H9 (cell line): ENCODE measurements around the gene PCSK9. TPM values are rescaled to one million over a fixed set of nuclear protein-coding genes. Genes with fewer than 3 reads are reported as not detected.

Experiments
- DNase-seq: peaks from one replicate; pipeline ENCODE4 v3.0.0-alpha.2; 2017
- H2AFZ ChIP-seq: one replicate; pipeline ENCODE4 v1.6.1; 2013; ENCODE audit warnings: mild to moderate bottlenecking, low read length, control low read depth, moderate library complexity
- H2AK5ac ChIP-seq: 2 replicates; pipeline ENCODE4 v1.6.1; 2013; ENCODE audit warnings: low read length, control low read depth, mixed read lengths; ENCODE audit not compliant: insufficient read length
- H2BK120ac ChIP-seq: one replicate; pipeline ENCODE4 v1.6.1; 2013; ENCODE audit warnings: low read depth, mild to moderate bottlenecking, low read length, control low read depth, inconsistent platforms; ENCODE audit not compliant: poor library complexity, severe bottlenecking
- H2BK12ac ChIP-seq: 2 replicates; pipeline ENCODE4 v1.6.1; 2013; ENCODE audit warnings: low read length, control low read depth, mixed read lengths, low read depth; ENCODE audit not compliant: insufficient read length
- H2BK15ac ChIP-seq: 2 replicates; pipeline ENCODE4 v1.6.1; 2013; ENCODE audit warnings: low read depth, low read length, control low read depth
- H2BK20ac ChIP-seq: one replicate; pipeline ENCODE4 v1.6.1; 2013; ENCODE audit warnings: low read depth, mild to moderate bottlenecking, low read length, control low read depth, inconsistent platforms; ENCODE audit not compliant: poor library complexity, severe bottlenecking
- H2BK5ac ChIP-seq: 2 replicates; pipeline ENCODE4 v1.6.1; 2013; ENCODE audit warnings: low read length, control low read depth, mixed read lengths; ENCODE audit not compliant: insufficient read length
- H3K14ac ChIP-seq: 2 replicates; pipeline ENCODE4 v1.6.1; 2013; ENCODE audit warnings: low read length, control low read depth; ENCODE audit not compliant: insufficient read depth
- H3K18ac ChIP-seq: 2 replicates; pipeline ENCODE4 v1.6.1; 2013; ENCODE audit warnings: low read depth, mild to moderate bottlenecking, mixed read lengths, low read length, control low read depth; ENCODE audit not compliant: insufficient read length
- H3K23ac ChIP-seq: 2 replicates; pipeline ENCODE4 v1.6.1; 2013; ENCODE audit warnings: low read length, control low read depth, mixed read lengths, low read depth; ENCODE audit not compliant: insufficient read length
- H3K23me2 ChIP-seq: 2 replicates; pipeline ENCODE4 v1.6.1; 2013; ENCODE audit warnings: low read depth, mild to moderate bottlenecking, mixed read lengths, low read length, control low read depth; ENCODE audit not compliant: insufficient read length, poor library complexity, severe bottlenecking
- H3K27ac ChIP-seq: 2 replicates; pipeline ENCODE4 v1.5.1; 2013; ENCODE audit warnings: low read length, control low read depth, mixed read lengths, low read depth; ENCODE audit not compliant: insufficient read length
- H3K27me3 ChIP-seq: 2 replicates; pipeline ENCODE4 v1.6.1; 2013; ENCODE audit warnings: low read length, control low read depth, inconsistent platforms; ENCODE audit not compliant: insufficient read depth
- H3K4ac ChIP-seq: 2 replicates; pipeline ENCODE4 v1.6.1; 2013; ENCODE audit warnings: low read depth, mild to moderate bottlenecking, control low read depth, inconsistent platforms, low read length, moderate library complexity
- H3K4me1 ChIP-seq: 2 replicates; pipeline ENCODE4 v1.6.1; 2013; ENCODE audit warnings: low read length, control low read depth, inconsistent platforms; ENCODE audit not compliant: insufficient read depth
- H3K4me2 ChIP-seq: 2 replicates; pipeline ENCODE4 v1.6.1; 2013; ENCODE audit warnings: low read length, control low read depth, mixed read lengths; ENCODE audit not compliant: insufficient read length, insufficient read depth
- H3K56ac ChIP-seq: 2 replicates; pipeline ENCODE4 v1.6.1; 2013; ENCODE audit warnings: low read depth, mild to moderate bottlenecking, mixed read lengths, low read length, control low read depth; ENCODE audit not compliant: insufficient read length
- H3K79me1 ChIP-seq: 2 replicates; pipeline ENCODE4 v1.6.1; 2013; ENCODE audit warnings: low read depth, mild to moderate bottlenecking, moderate library complexity, low read length, control low read depth, inconsistent platforms; ENCODE audit not compliant: insufficient read depth, poor library complexity, severe bottlenecking
- H3K79me2 ChIP-seq: 2 replicates; pipeline ENCODE4 v1.6.1; 2013; ENCODE audit warnings: low read length, control low read depth, inconsistent platforms; ENCODE audit not compliant: insufficient read depth
- H3K9ac ChIP-seq: 2 replicates; pipeline ENCODE4 v1.6.1; 2013; ENCODE audit warnings: low read length, control low read depth, mixed read lengths; ENCODE audit not compliant: insufficient read length; ENCODE audit errors: extremely low read depth
- H3K9me3 ChIP-seq: one replicate; pipeline ENCODE4 v1.6.1; 2013; ENCODE audit warnings: low read depth, low read length, inconsistent platforms; ENCODE audit not compliant: control insufficient read depth
- H3T11ph ChIP-seq: one replicate; pipeline ENCODE4 v1.6.1; 2013; ENCODE audit warnings: mild to moderate bottlenecking, low read length, control low read depth, inconsistent platforms
- H4K20me1 ChIP-seq: one replicate; pipeline ENCODE4 v1.6.1; 2013; ENCODE audit not compliant: control insufficient read depth, insufficient read length, insufficient read depth
- H4K5ac ChIP-seq: 2 replicates; pipeline ENCODE4 v1.6.1; 2013; ENCODE audit warnings: low read depth, mild to moderate bottlenecking, mixed read lengths, low read length, control low read depth; ENCODE audit not compliant: insufficient read length
- H4K8ac ChIP-seq: replicated peaks from 2 replicates; pipeline ENCODE4 v1.6.1; 2013; ENCODE audit warnings: low read length, control low read depth, mixed read lengths, low read depth; ENCODE audit not compliant: insufficient read length
- H4K91ac ChIP-seq: 2 replicates; pipeline ENCODE4 v1.6.1; 2013; ENCODE audit warnings: low read depth, mild to moderate bottlenecking, moderate library complexity, mixed read lengths, low read length, control low read depth; ENCODE audit not compliant: insufficient read length
- H3K27ac Mint-ChIP-seq, 3 experiments: 2 replicates in 2 of 3; 3 replicates in 1 of 3; pipeline ENCODE4 v1.8.0; 2020 to 2021; ENCODE audit warnings: mixed read lengths in 3 of 3, mild to moderate bottlenecking in 1 of 3, moderate library complexity in 1 of 3
- H3K27me3 Mint-ChIP-seq: 2 replicates; pipeline ENCODE4 v1.8.0; 2021; ENCODE audit warnings: low read depth, mild to moderate bottlenecking, moderate library complexity, mixed read lengths
- H3K36me3 Mint-ChIP-seq, 3 experiments: 2 replicates in 2 of 3; 3 replicates in 1 of 3; pipeline ENCODE4 v1.8.0; 2020 to 2021; ENCODE audit warnings: low read depth in 3 of 3, mixed read lengths in 3 of 3; ENCODE audit not compliant: insufficient read depth in 1 of 3
- H3K4me1 Mint-ChIP-seq, 2 experiments: 2 replicates each; pipeline ENCODE4 v1.8.0; 2020; ENCODE audit warnings: mixed read lengths in 2 of 2
- H3K4me3 Mint-ChIP-seq, 2 experiments: 2 replicates in 1 of 2; 3 replicates in 1 of 2; pipeline ENCODE4 v1.8.0; 2020 to 2021; ENCODE audit warnings: mild to moderate bottlenecking in 2 of 2, mixed read lengths in 2 of 2, moderate library complexity in 1 of 2
- H3K9me3 Mint-ChIP-seq, 2 experiments: 2 replicates in 1 of 2; 3 replicates in 1 of 2; pipeline ENCODE4 v1.8.0; 2020; ENCODE audit warnings: mild to moderate bottlenecking in 2 of 2, mixed read lengths in 2 of 2, moderate library complexity in 1 of 2
- CTCF ChIP-seq: fragments of 200-600 bp; sonication (generic); conservative IDR thresholded peaks from 3 replicates; pipeline ENCODE4 v1.8.0; 2021; ENCODE audit warnings: antibody characterized with exemption, mild to moderate bottlenecking
- WGBS: extraction: QIAGEN DNeasy Blood & Tissue Kit; methylation state at CpG from one replicate; pipeline ENCODE4 v1.1.7; 2013; ENCODE audit warnings: missing lambda C conversion rate, low lambda C conversion rate, mixed read lengths; ENCODE audit not compliant: insufficient read length; ENCODE audit errors: extremely low coverage; 5-methylcytosine and 5-hydroxymethylcytosine counted together
- total RNA-seq: library from RNA; stranded (reverse); gene quantifications from 2 replicates; pipeline ENCODE4 v1.2.1, GENCODE V29; 2021

The PCSK9 gene
- total RNA-seq, 1 experiment from 2014 or later, result 75.1 TPM

GRCh38 chr1:55064071-55064581 lies 24.8 kb downstream of the PCSK9 start:
- no peaks in the 10 kb centered on the region for H3K9me3 Mint-ChIP-seq
- DNase-seq, result peak; percentile 34

More at GRCh38 chr1:55064071-55064581, 24.8 kb downstream of the PCSK9 start:
- H3K4ac ChIP-seq, result no peak overlapping the region
- H3K79me1 ChIP-seq, result no peaks in the 10 kb centered on the region
- no peak overlapping the region for H2BK5ac ChIP-seq
- H2BK12ac ChIP-seq, result no peak overlapping the region
- H3K27me3 Mint-ChIP-seq, result no peaks in the 10 kb centered on the region
- H2BK15ac ChIP-seq, result no peak overlapping the region
- H3K27me3 ChIP-seq, result no peaks in the 10 kb centered on the region
- H3K4me2 ChIP-seq, result no peak overlapping the region
- H3K9me3 ChIP-seq, result no peaks in the 10 kb centered on the region
- no peak overlapping the region for H2AK5ac ChIP-seq
- TF ChIP-seq CTCF, result peak; percentile 63
- no CpG with 5 or more reads among the region's 12 CpGs for WGBS
- H3K36me3 Mint-ChIP-seq, result peaks cover 4 to 77% (median 35%) of the 10 kb centered on the region in 3 experiments; a peak in 6 of 7 replicates
- H3K79me2 ChIP-seq, result no peaks in the 10 kb centered on the region
- H3K4me1 Mint-ChIP-seq, result 0 out of 4 replicates have a peak, but pooled peaks cover 0 to 3% of the 10 kb centered on the region in 2 experiments
- H3K27ac Mint-ChIP-seq, result peak overlapping the region in 1 of 3 experiments; percentile 19; a peak in 1 of 7 replicates
- H4K20me1 ChIP-seq, result peaks cover 2% of the 10 kb centered on the region
- no peak overlapping the region for H4K91ac ChIP-seq
- H3K23ac ChIP-seq, result no peak overlapping the region
- no peaks in the 10 kb centered on the region for H3K4me1 ChIP-seq
- H3K56ac ChIP-seq, result no peak overlapping the region
- no peak overlapping the region for H3K14ac ChIP-seq
- no peak overlapping the region for H3K18ac ChIP-seq
- no peak overlapping the region for H2BK120ac ChIP-seq
- no peak overlapping the region for H3K9ac ChIP-seq
- no peak overlapping the region for H4K8ac ChIP-seq
- no peak overlapping the region for H2BK20ac ChIP-seq
- H3K23me2 ChIP-seq, result no peaks in the 10 kb centered on the region
- no peak overlapping the region for H3K4me3 Mint-ChIP-seq
- H4K5ac ChIP-seq, result no peak overlapping the region
- no peak overlapping the region for H3T11ph ChIP-seq
- no peak overlapping the region for H3K27ac ChIP-seq
- H2AFZ ChIP-seq, result no peak overlapping the region
